Thoracic aorta (tissue), 2 donors: ENCODE data around the gene SLC48A1. TPM values are rescaled to one million over a fixed set of nuclear protein-coding genes. Genes with fewer than 3 reads are reported as not detected.

Experiments used
- ATAC-seq: fragments of 150-250 bp; one replicate; pipeline ENCODE4 v1.8.0; 2017; ENCODE audit warnings: low read depth; ENCODE audit not compliant: insufficient number of reproducible peaks, low FRiP score
- DNase-seq: peaks from one replicate; pipeline ENCODE4 v3.0.0-alpha.2; 2020; ENCODE audit warnings: low spot score
- H3K27ac ChIP-seq, 2 donors: fragments of 200-600 bp; sonication (generic); 1 replicate in 1 of 2; 2 replicates in 1 of 2; pipeline ENCODE4 v1.5.1; 2016; ENCODE audit warnings: mild to moderate bottlenecking in 2 of 2, moderate library complexity in 2 of 2
- H3K27me3 ChIP-seq: fragments of 200-600 bp; sonication (generic); replicated peaks from 2 replicates; pipeline ENCODE4 v1.6.0; 2016; ENCODE audit warnings: mild to moderate bottlenecking; ENCODE audit not compliant: insufficient read depth
- H3K36me3 ChIP-seq: fragments of 200-600 bp; sonication (generic); one replicate; pipeline ENCODE4 v1.5.1; 2016
- H3K4me1 ChIP-seq, 2 donors: fragments of 200-600 bp; sonication (generic); 1 replicate in 1 of 2; 2 replicates in 1 of 2; pipeline versions ENCODE4 v1.5.1 to v1.6.0; 2016; ENCODE audit warnings: low read depth in 2 of 2, mild to moderate bottlenecking in 1 of 2; ENCODE audit not compliant: control insufficient read depth in 1 of 2
- H3K4me3 ChIP-seq: fragments of 200-600 bp; sonication (generic); 2 replicates; pipeline ENCODE4 v1.5.1; 2016; ENCODE audit warnings: mild to moderate bottlenecking
- H3K9me3 ChIP-seq: fragments of 200-600 bp; sonication (generic); 2 replicates; pipeline ENCODE4 v1.5.1; 2016
- CTCF ChIP-seq: fragments of 200-600 bp; sonication (generic); IDR thresholded peaks from one replicate; pipeline ENCODE4 v1.5.1; 2019; ENCODE audit warnings: antibody characterized with exemption
- total RNA-seq, 2 donors: library from RNA; depleted of rRNA; stranded (reverse); fragments of >200 nt; gene quantifications; one replicate each; pipeline versions ENCODE4 v1.1.0 to v1.2.3, GENCODE V29; 2016

Gene SLC48A1
- total RNA-seq, 2 donors from 2014 or later: 60.5 to 107 TPM

GRCh38 chr12:47828008-47828975 is 55.3 kb downstream of the SLC48A1 start:
- no peak for DNase-seq
- H3K27me3 ChIP-seq: no peaks in the 10 kb centered on the region
- H3K27ac ChIP-seq: peak overlapping the region; percentile 80 to 98
- peak; percentile 3 for ATAC-seq
- H3K4me1 ChIP-seq: peaks cover 45 to 60% of the 10 kb centered on the region in 2 donors
- H3K9me3 ChIP-seq: no peaks in the 10 kb centered on the region
- no peak overlapping the region for H3K4me3 ChIP-seq
- no peaks in the 10 kb centered on the region for H3K36me3 ChIP-seq
- no peak for TF ChIP-seq CTCF

GRCh38 chr12:47828976-47829482 is 56.0 kb downstream of the SLC48A1 start:
- no peak for ATAC-seq
- H3K27ac ChIP-seq: peak overlapping the region; percentile 80 to 98
- peak overlapping the region; percentile 26 for H3K4me3 ChIP-seq
- no peak for TF ChIP-seq CTCF
- no peaks in the 10 kb centered on the region for H3K36me3 ChIP-seq
- H3K4me1 ChIP-seq: peaks cover 40 to 53% of the 10 kb centered on the region in 2 donors
- no peaks in the 10 kb centered on the region for H3K27me3 ChIP-seq
- no peaks in the 10 kb centered on the region for H3K9me3 ChIP-seq
- DNase-seq: peak; percentile 63

DNA sequence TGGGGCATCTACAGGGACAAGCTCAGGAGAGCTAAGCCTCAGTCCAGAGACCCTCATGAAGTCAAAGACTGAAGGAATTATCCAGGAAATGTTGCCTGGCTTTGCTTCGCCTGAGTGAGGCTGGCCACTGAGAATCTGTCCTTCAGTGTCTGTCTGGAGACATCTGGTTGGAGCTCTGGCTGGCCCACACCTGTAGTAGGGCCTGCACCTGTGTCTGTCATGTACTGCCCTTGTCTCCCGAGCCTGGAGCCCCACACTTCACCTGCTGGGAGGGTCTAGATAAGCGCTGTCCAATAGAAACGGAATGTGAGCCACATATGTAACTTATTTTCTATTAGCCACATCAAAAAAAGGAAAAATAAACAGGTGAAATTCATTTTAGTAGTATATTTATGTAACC is 56.5 kb downstream of the SLC48A1 start:
- H3K36me3 ChIP-seq: no peaks in the 10 kb centered on the region
- H3K9me3 ChIP-seq: no peaks in the 10 kb centered on the region
- peak overlapping the region; percentile 80 to 98 for H3K27ac ChIP-seq
- DNase-seq: no peak
- H3K27me3 ChIP-seq: no peaks in the 10 kb centered on the region
- no peak for TF ChIP-seq CTCF
- H3K4me1 ChIP-seq: peaks cover 35 to 47% of the 10 kb centered on the region in 2 donors
- ATAC-seq: no peak
- H3K4me3 ChIP-seq: no peak overlapping the region

Other genes starting within 250 kb of the SLC48A1 start
- 10 to 100 TPM in 1 of 2 donors, 1 to 10 TPM in 1; 8.1 to 16.8 TPM for gene RPAP3, start 67.2 kb upstream of the SLC48A1 start, total RNA-seq
- gene ENDOU, start 47.7 kb upstream of the SLC48A1 start, total RNA-seq: under 1 TPM in 1 of 2 donors, not detected in 1; 0.49 TPM
- gene RAPGEF3, start 14.4 kb upstream of the SLC48A1 start, total RNA-seq: 10 to 100 TPM; 40.9 to 77.4 TPM
- 100 to 1,000 TPM in 1 of 2 donors, 10 to 100 TPM in 1; 77.8 to 112 TPM for gene HDAC7, start 46.7 kb downstream of the SLC48A1 start, total RNA-seq
- 10 to 100 TPM in 1 of 2 donors, 1 to 10 TPM in 1; 6.8 to 10.3 TPM for gene VDR, start 131.8 kb downstream of the SLC48A1 start, total RNA-seq
- gene TMEM106C, start 190.4 kb downstream of the SLC48A1 start, total RNA-seq: 100 to 1,000 TPM in 1 of 2 donors, 10 to 100 TPM in 1; 48.1 to 149 TPM
- under 1 TPM in 1 of 2 donors, not detected in 1; 0.14 TPM for gene COL2A1, start 231.2 kb downstream of the SLC48A1 start, total RNA-seq